Measurements from ENCODE around the gene RHOF. TPM values are rescaled to one million over a fixed set of nuclear protein-coding genes. Genes with fewer than 3 reads are reported as not detected.

Gene RHOF
- total RNA-seq, 1 donor from 2014 or later = 28.7 TPM

DNA sequence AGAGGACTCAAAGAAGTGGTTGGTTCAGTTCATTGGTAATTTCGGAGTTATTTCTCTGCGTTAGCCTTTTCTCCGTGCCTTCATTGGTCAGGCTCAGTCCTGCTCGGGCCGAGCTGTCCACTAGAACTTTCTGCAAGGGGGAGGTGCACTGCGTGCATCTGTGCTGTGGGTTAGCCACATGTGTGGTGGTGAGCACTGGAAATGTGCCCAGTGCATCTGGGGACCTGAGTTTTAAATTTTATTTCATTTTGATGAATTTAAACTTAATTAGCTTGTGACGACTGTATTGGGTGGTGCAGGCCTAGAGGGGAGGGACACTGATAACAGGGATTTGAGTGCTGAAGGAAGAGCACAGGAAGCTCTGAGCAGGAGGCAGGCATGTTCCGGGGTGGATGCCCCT lies 34.8 kb upstream of the RHOF start:
- no peak for ATAC-seq
- intact Hi-C loops (cut with DNase I) = no loop called here
- TF ChIP-seq CTCF (IDR thresholded peaks at IDR 0.05) = no peak

GRCh38 chr12:121827351-121828099 lies 34.0 kb upstream of the RHOF start:
- intact Hi-C loops (cut with DNase I) = no loop called here
- Histone ChIP-seq H3K27me3 (ENCODE audit: low read depth) (no peaks in the 10 kb centered on the region), H3K4me3 (no peak overlapping the region), H3K27ac (no peak overlapping the region), H3K36me3 (peaks cover 83% of the 10 kb centered on the region), H3K4me1 (no peaks in the 10 kb centered on the region), H3K9me3 (no peaks in the 10 kb centered on the region)
- no peak for TF ChIP-seq CTCF (IDR thresholded peaks at IDR 0.05)
- ATAC-seq (no peak), DNase-seq (no peak)

More for the DNA sequence above, 34.8 kb upstream of the RHOF start:
- Histone ChIP-seq H3K27ac (no peak overlapping the region), H3K4me1 (no peaks in the 10 kb centered on the region), H3K9me3 (no peaks in the 10 kb centered on the region), H3K4me3 (no peak overlapping the region), H3K36me3 (peaks cover 78% of the 10 kb centered on the region), H3K27me3 (ENCODE audit: low read depth) (no peaks in the 10 kb centered on the region)
- no peak for DNase-seq

GRCh38 chr12:121826318-121827150 lies 33.0 kb upstream of the RHOF start:
- no peaks in the 10 kb centered on the region for H3K9me3 ChIP-seq
- H3K27me3 ChIP-seq (ENCODE audit: low read depth) = no peaks in the 10 kb centered on the region
- H3K4me3 ChIP-seq = no peak overlapping the region
- H3K36me3 ChIP-seq = peaks cover 85% of the 10 kb centered on the region
- no peak for TF ChIP-seq CTCF (IDR thresholded peaks at IDR 0.05)
- no peaks in the 10 kb centered on the region for H3K4me1 ChIP-seq
- DNase-seq (no peak), ATAC-seq (no peak)
- intact Hi-C loops (cut with DNase I) = no loop called here
- no peak overlapping the region for H3K27ac ChIP-seq

- intact Hi-C loops (cut with DNase I) = no loop called here
- no peak for ATAC-seq
- Histone ChIP-seq H3K9me3 (no peaks in the 10 kb centered on the region), H3K4me3 (no peak overlapping the region), H3K27me3 (ENCODE audit: low read depth) (no peaks in the 10 kb centered on the region), H3K36me3 (peaks cover 85% of the 10 kb centered on the region), H3K4me1 (no peaks in the 10 kb centered on the region), H3K27ac (no peak overlapping the region)
- no peak for TF ChIP-seq CTCF (IDR thresholded peaks at IDR 0.05)
- DNase-seq = no peak
Observed at GRCh38 chr12:121825041-121825523, 31.6 kb upstream of the RHOF start.

GRCh38 chr12:121823727-121824115 lies 30.2 kb upstream of the RHOF start:
- Histone ChIP-seq H3K4me1 (no peaks in the 10 kb centered on the region), H3K36me3 (peaks cover 87% of the 10 kb centered on the region), H3K27ac (no peak overlapping the region), H3K9me3 (no peaks in the 10 kb centered on the region), H3K27me3 (ENCODE audit: low read depth) (no peaks in the 10 kb centered on the region), H3K4me3 (no peak overlapping the region)
- intact Hi-C loops (cut with DNase I) = no loop called here
- ATAC-seq (no peak), DNase-seq (no peak)
- no peak for TF ChIP-seq CTCF (IDR thresholded peaks at IDR 0.05)
